H9 (cell line): ENCODE results near the gene REEP3. TPM values are rescaled to one million over a fixed set of nuclear protein-coding genes. Genes with fewer than 3 reads are reported as not detected.

Experiments
- DNase-seq: peaks from one replicate; pipeline ENCODE4 v3.0.0-alpha.2; 2017
- H2AFZ ChIP-seq: one replicate; pipeline ENCODE4 v1.6.1; 2013; ENCODE audit warnings: mild to moderate bottlenecking, low read length, control low read depth, moderate library complexity
- H2AK5ac ChIP-seq: 2 replicates; pipeline ENCODE4 v1.6.1; 2013; ENCODE audit warnings: low read length, control low read depth, mixed read lengths; ENCODE audit not compliant: insufficient read length
- H2BK120ac ChIP-seq: one replicate; pipeline ENCODE4 v1.6.1; 2013; ENCODE audit warnings: low read depth, mild to moderate bottlenecking, low read length, control low read depth, inconsistent platforms; ENCODE audit not compliant: poor library complexity, severe bottlenecking
- H2BK12ac ChIP-seq: 2 replicates; pipeline ENCODE4 v1.6.1; 2013; ENCODE audit warnings: low read length, control low read depth, mixed read lengths, low read depth; ENCODE audit not compliant: insufficient read length
- H2BK15ac ChIP-seq: 2 replicates; pipeline ENCODE4 v1.6.1; 2013; ENCODE audit warnings: low read depth, low read length, control low read depth
- H2BK20ac ChIP-seq: one replicate; pipeline ENCODE4 v1.6.1; 2013; ENCODE audit warnings: low read depth, mild to moderate bottlenecking, low read length, control low read depth, inconsistent platforms; ENCODE audit not compliant: poor library complexity, severe bottlenecking
- H2BK5ac ChIP-seq: 2 replicates; pipeline ENCODE4 v1.6.1; 2013; ENCODE audit warnings: low read length, control low read depth, mixed read lengths; ENCODE audit not compliant: insufficient read length
- H3K14ac ChIP-seq: 2 replicates; pipeline ENCODE4 v1.6.1; 2013; ENCODE audit warnings: low read length, control low read depth; ENCODE audit not compliant: insufficient read depth
- H3K18ac ChIP-seq: 2 replicates; pipeline ENCODE4 v1.6.1; 2013; ENCODE audit warnings: low read depth, mild to moderate bottlenecking, mixed read lengths, low read length, control low read depth; ENCODE audit not compliant: insufficient read length
- H3K23ac ChIP-seq: 2 replicates; pipeline ENCODE4 v1.6.1; 2013; ENCODE audit warnings: low read length, control low read depth, mixed read lengths, low read depth; ENCODE audit not compliant: insufficient read length
- H3K23me2 ChIP-seq: 2 replicates; pipeline ENCODE4 v1.6.1; 2013; ENCODE audit warnings: low read depth, mild to moderate bottlenecking, mixed read lengths, low read length, control low read depth; ENCODE audit not compliant: insufficient read length, poor library complexity, severe bottlenecking
- H3K27ac ChIP-seq: 2 replicates; pipeline ENCODE4 v1.5.1; 2013; ENCODE audit warnings: low read length, control low read depth, mixed read lengths, low read depth; ENCODE audit not compliant: insufficient read length
- H3K27me3 ChIP-seq: 2 replicates; pipeline ENCODE4 v1.6.1; 2013; ENCODE audit warnings: low read length, control low read depth, inconsistent platforms; ENCODE audit not compliant: insufficient read depth
- H3K4ac ChIP-seq: 2 replicates; pipeline ENCODE4 v1.6.1; 2013; ENCODE audit warnings: low read depth, mild to moderate bottlenecking, control low read depth, inconsistent platforms, low read length, moderate library complexity
- H3K4me1 ChIP-seq: 2 replicates; pipeline ENCODE4 v1.6.1; 2013; ENCODE audit warnings: low read length, control low read depth, inconsistent platforms; ENCODE audit not compliant: insufficient read depth
- H3K4me2 ChIP-seq: 2 replicates; pipeline ENCODE4 v1.6.1; 2013; ENCODE audit warnings: low read length, control low read depth, mixed read lengths; ENCODE audit not compliant: insufficient read length, insufficient read depth
- H3K56ac ChIP-seq: 2 replicates; pipeline ENCODE4 v1.6.1; 2013; ENCODE audit warnings: low read depth, mild to moderate bottlenecking, mixed read lengths, low read length, control low read depth; ENCODE audit not compliant: insufficient read length
- H3K79me1 ChIP-seq: 2 replicates; pipeline ENCODE4 v1.6.1; 2013; ENCODE audit warnings: low read depth, mild to moderate bottlenecking, moderate library complexity, low read length, control low read depth, inconsistent platforms; ENCODE audit not compliant: insufficient read depth, poor library complexity, severe bottlenecking
- H3K79me2 ChIP-seq: 2 replicates; pipeline ENCODE4 v1.6.1; 2013; ENCODE audit warnings: low read length, control low read depth, inconsistent platforms; ENCODE audit not compliant: insufficient read depth
- H3K9ac ChIP-seq: 2 replicates; pipeline ENCODE4 v1.6.1; 2013; ENCODE audit warnings: low read length, control low read depth, mixed read lengths; ENCODE audit not compliant: insufficient read length; ENCODE audit errors: extremely low read depth
- H3K9me3 ChIP-seq: one replicate; pipeline ENCODE4 v1.6.1; 2013; ENCODE audit warnings: low read depth, low read length, inconsistent platforms; ENCODE audit not compliant: control insufficient read depth
- H3T11ph ChIP-seq: one replicate; pipeline ENCODE4 v1.6.1; 2013; ENCODE audit warnings: mild to moderate bottlenecking, low read length, control low read depth, inconsistent platforms
- H4K20me1 ChIP-seq: one replicate; pipeline ENCODE4 v1.6.1; 2013; ENCODE audit not compliant: control insufficient read depth, insufficient read length, insufficient read depth
- H4K5ac ChIP-seq: 2 replicates; pipeline ENCODE4 v1.6.1; 2013; ENCODE audit warnings: low read depth, mild to moderate bottlenecking, mixed read lengths, low read length, control low read depth; ENCODE audit not compliant: insufficient read length
- H4K8ac ChIP-seq: replicated peaks from 2 replicates; pipeline ENCODE4 v1.6.1; 2013; ENCODE audit warnings: low read length, control low read depth, mixed read lengths, low read depth; ENCODE audit not compliant: insufficient read length
- H4K91ac ChIP-seq: 2 replicates; pipeline ENCODE4 v1.6.1; 2013; ENCODE audit warnings: low read depth, mild to moderate bottlenecking, moderate library complexity, mixed read lengths, low read length, control low read depth; ENCODE audit not compliant: insufficient read length
- H3K27ac Mint-ChIP-seq, 3 experiments: 2 replicates in 2 of 3; 3 replicates in 1 of 3; pipeline ENCODE4 v1.8.0; 2020 to 2021; ENCODE audit warnings: mixed read lengths in 3 of 3, mild to moderate bottlenecking in 1 of 3, moderate library complexity in 1 of 3
- H3K27me3 Mint-ChIP-seq: 2 replicates; pipeline ENCODE4 v1.8.0; 2021; ENCODE audit warnings: low read depth, mild to moderate bottlenecking, moderate library complexity, mixed read lengths
- H3K36me3 Mint-ChIP-seq, 3 experiments: 2 replicates in 2 of 3; 3 replicates in 1 of 3; pipeline ENCODE4 v1.8.0; 2020 to 2021; ENCODE audit warnings: low read depth in 3 of 3, mixed read lengths in 3 of 3; ENCODE audit not compliant: insufficient read depth in 1 of 3
- H3K4me1 Mint-ChIP-seq, 2 experiments: 2 replicates each; pipeline ENCODE4 v1.8.0; 2020; ENCODE audit warnings: mixed read lengths in 2 of 2
- H3K4me3 Mint-ChIP-seq, 2 experiments: 2 replicates in 1 of 2; 3 replicates in 1 of 2; pipeline ENCODE4 v1.8.0; 2020 to 2021; ENCODE audit warnings: mild to moderate bottlenecking in 2 of 2, mixed read lengths in 2 of 2, moderate library complexity in 1 of 2
- H3K9me3 Mint-ChIP-seq, 2 experiments: 2 replicates in 1 of 2; 3 replicates in 1 of 2; pipeline ENCODE4 v1.8.0; 2020; ENCODE audit warnings: mild to moderate bottlenecking in 2 of 2, mixed read lengths in 2 of 2, moderate library complexity in 1 of 2
- CTCF ChIP-seq: fragments of 200-600 bp; sonication (generic); conservative IDR thresholded peaks from 3 replicates; pipeline ENCODE4 v1.8.0; 2021; ENCODE audit warnings: antibody characterized with exemption, mild to moderate bottlenecking
- WGBS: extraction: QIAGEN DNeasy Blood & Tissue Kit; methylation state at CpG from one replicate; pipeline ENCODE4 v1.1.7; 2013; ENCODE audit warnings: missing lambda C conversion rate, low lambda C conversion rate, mixed read lengths; ENCODE audit not compliant: insufficient read length; ENCODE audit errors: extremely low coverage; 5-methylcytosine and 5-hydroxymethylcytosine counted together
- total RNA-seq: library from RNA; stranded (reverse); gene quantifications from 2 replicates; pipeline ENCODE4 v1.2.1, GENCODE V29; 2021

The REEP3 gene
- total RNA-seq, 1 experiment from 2014 or later, result 21.4 TPM

GRCh38 chr10:63494951-63495350 lies 26.2 kb upstream of the REEP3 start:
- H3K4me1 Mint-ChIP-seq, result peaks cover 11 to 17% of the 10 kb centered on the region in 2 experiments
- no peak for DNase-seq
- no peak overlapping the region for H3K4me3 Mint-ChIP-seq
- Histone ChIP-seq H3K4me2 (no peak overlapping the region), H3K14ac (no peak overlapping the region), H2AK5ac (no peak overlapping the region), H3K4ac (no peak overlapping the region), H3K18ac (no peak overlapping the region), H3K79me2 (no peaks in the 10 kb centered on the region; the same call in 1 of the 2 replicates), H2BK20ac (no peak overlapping the region), H2BK15ac (no peak overlapping the region), H3K9me3 (no peaks in the 10 kb centered on the region), H2BK120ac (no peak overlapping the region), H3K27me3 (no peaks in the 10 kb centered on the region), H2AFZ (no peak overlapping the region), H4K20me1 (no peaks in the 10 kb centered on the region), H3K4me1 (no peaks in the 10 kb centered on the region), H2BK12ac (no peak overlapping the region), H3K23me2 (no peaks in the 10 kb centered on the region), H2BK5ac (no peak overlapping the region), H4K5ac (no peak overlapping the region), H3K27ac (no peak overlapping the region), H4K8ac (no peak overlapping the region), H3K9ac (no peak overlapping the region), H3K56ac (no peak overlapping the region), H3T11ph (no peak overlapping the region), H3K23ac (no peak overlapping the region), H4K91ac (no peak overlapping the region), H3K79me1 (peaks cover 6% of the 10 kb centered on the region)
- peaks cover 6 to 27% (median 21%) of the 10 kb centered on the region in 3 experiments; a peak in 6 of 7 replicates for H3K36me3 Mint-ChIP-seq
- peaks cover 6 to 9% of the 10 kb centered on the region in 2 experiments for H3K9me3 Mint-ChIP-seq
- no CpG with 5 or more reads among the region's 2 CpGs for WGBS
- H3K27me3 Mint-ChIP-seq, result no peaks in the 10 kb centered on the region
- no peak for TF ChIP-seq CTCF
- peak overlapping the region in 2 of 3 experiments; percentile 26 to 46; a peak in 2 of 7 replicates for H3K27ac Mint-ChIP-seq
